NCI-H128 (cell line): Measurements from ENCODE around the gene RNF145.

Experiments used
- DNase-seq: peaks from one replicate; lab custom pipeline; 2025; ENCODE audit not compliant: unreplicated experiment; lab: John Stamatoyannopoulos, UW

The RNF145 gene

GRCh38 chr5:159198063-159199036, 11.0 kb downstream of the RNF145 start:
- no peak for DNase-seq

- no peak for DNase-seq
Measured at GRCh38 chr5:159195775-159196174, 13.6 kb downstream of the RNF145 start.

- no peak for DNase-seq
Measured at GRCh38 chr5:159190170-159190569, 19.2 kb downstream of the RNF145 start.

GRCh38 chr5:159189310-159189709, 20.0 kb downstream of the RNF145 start:
- DNase-seq = no peak

- no peak for DNase-seq
Measured at GRCh38 chr5:159187719-159188118, 21.6 kb downstream of the RNF145 start.

- DNase-seq = no peak
Measured at GRCh38 chr5:159186319-159186718, 23.0 kb downstream of the RNF145 start.

GRCh38 chr5:159185773-159186172, 23.6 kb downstream of the RNF145 start:
- DNase-seq = no peak

GRCh38 chr5:159184858-159185381, 24.4 kb downstream of the RNF145 start:
- no peak for DNase-seq

- DNase-seq = no peak
Measured at GRCh38 chr5:159184236-159184635, 25.1 kb downstream of the RNF145 start.

- no peak for DNase-seq
Measured at GRCh38 chr5:159183247-159183646, 26.1 kb downstream of the RNF145 start.

GRCh38 chr5:159182691-159183090, 26.7 kb downstream of the RNF145 start:
- no peak for DNase-seq

- no peak for DNase-seq
Measured at GRCh38 chr5:159181651-159182050, 27.7 kb downstream of the RNF145 start.

- no peak for DNase-seq
Measured at GRCh38 chr5:159181152-159181551, 28.2 kb downstream of the RNF145 start.

- no peak for DNase-seq
Measured at GRCh38 chr5:159179529-159180305, 29.6 kb downstream of the RNF145 start.

GRCh38 chr5:159178978-159179377, 30.4 kb downstream of the RNF145 start:
- no peak for DNase-seq

- DNase-seq = no peak
Measured at GRCh38 chr5:159175547-159175946, 33.8 kb downstream of the RNF145 start.

GRCh38 chr5:159174511-159175168, 34.7 kb downstream of the RNF145 start:
- no peak for DNase-seq

- no peak for DNase-seq
Measured at GRCh38 chr5:159171274-159171673, 38.1 kb downstream of the RNF145 start.

- no peak for DNase-seq
Measured at GRCh38 chr5:159170021-159170420, 39.3 kb downstream of the RNF145 start.

- DNase-seq = no peak
Measured at GRCh38 chr5:159166416-159166815, 42.9 kb downstream of the RNF145 start.

- no peak for DNase-seq
Measured at GRCh38 chr5:159163701-159164046, 45.7 kb downstream of the RNF145 start.
